Common myeloid progenitor, CD34-positive (primary cell): ENCODE measurements around the gene NPIPA5.
"Not testable (repeated sequence)": the region's sequence is repeated elsewhere in the genome, so short reads cannot be mapped to it uniquely, and the experiment has no call there.

Source experiments
- CTCF ChIA-PET: fragments of 350-600 bp; sonication (Branson Sonifier 250); formaldehyde crosslinking; loops from one replicate; lab custom pipeline; 2021; ENCODE audit warnings: antibody characterized with exemption; lab: Charles Lee
- POLR2A ChIA-PET: fragments of 350-600 bp; sonication (Branson Sonifier 250); formaldehyde crosslinking; loops from one replicate; lab custom pipeline; 2021; ENCODE audit warnings: antibody characterized with exemption; lab: Charles Lee
- DNase-seq, 3 donors: peaks; one replicate each; pipeline versions ENCODE4 v3.0.0 to v3.0.0-alpha.2; 2013
- H3K27ac ChIP-seq, 2 experiments: 1 replicate in 1 of 2; 2 replicates in 1 of 2; pipeline ENCODE4 v1.7.0; 2013; ENCODE audit warnings: inconsistent platforms in 2 of 2, low read length in 2 of 2, mild to moderate bottlenecking in 2 of 2, low read depth in 1 of 2, moderate library complexity in 1 of 2; ENCODE audit not compliant: severe bottlenecking in 2 of 2, insufficient read depth in 1 of 2, poor library complexity in 1 of 2
- H3K27me3 ChIP-seq, 5 experiments: replicated peaks in 2 of 5; 1 replicate in 3 of 5; 2 replicates in 2 of 5; pipeline versions ENCODE4 v1.6.1 to v1.7.0; 2013; ENCODE audit warnings: low read length in 4 of 5, mild to moderate bottlenecking in 2 of 5, moderate library complexity in 2 of 5, inconsistent platforms in 1 of 5; ENCODE audit not compliant: insufficient read depth in 5 of 5, control insufficient read depth in 4 of 5
- H3K36me3 ChIP-seq, 4 experiments: 1 replicate in 2 of 4; 2 replicates in 2 of 4; pipeline versions ENCODE4 v1.6.1 to v1.7.0; 2013; ENCODE audit warnings: low read length in 3 of 4, control low read depth in 1 of 4, mild to moderate bottlenecking in 1 of 4; ENCODE audit not compliant: control insufficient read depth in 4 of 4, insufficient read depth in 4 of 4
- H3K4me1 ChIP-seq, 4 experiments: 1 replicate in 3 of 4; 2 replicates in 1 of 4; pipeline versions ENCODE4 v1.6.1 to v1.7.1; 2013; ENCODE audit warnings: low read length in 3 of 4, mild to moderate bottlenecking in 3 of 4, control low read depth in 1 of 4, inconsistent platforms in 1 of 4, moderate library complexity in 1 of 4; ENCODE audit not compliant: control insufficient read depth in 4 of 4, insufficient read depth in 4 of 4; ENCODE audit errors: control extremely low read depth in 1 of 4
- H3K4me3 ChIP-seq, 7 experiments: 1 replicate in 4 of 7; 2 replicates in 3 of 7; pipeline versions ENCODE4 v1.5.1 to v1.7.0; 2013; ENCODE audit warnings: mild to moderate bottlenecking in 7 of 7, low read length in 6 of 7, moderate library complexity in 6 of 7, inconsistent platforms in 2 of 7, low read depth in 2 of 7, control low read depth in 1 of 7; ENCODE audit not compliant: insufficient read depth in 4 of 7, control insufficient read depth in 1 of 7; ENCODE audit errors: extremely low read depth in 1 of 7
- H3K9me3 ChIP-seq, 5 experiments: 1 replicate in 4 of 5; 2 replicates in 1 of 5; pipeline versions ENCODE4 v1.6.1 to v1.7.1; 2013; ENCODE audit warnings: low read length in 4 of 5, mild to moderate bottlenecking in 2 of 5, inconsistent platforms in 1 of 5, low read depth in 1 of 5, moderate library complexity in 1 of 5; ENCODE audit not compliant: control insufficient read depth in 4 of 5, insufficient read depth in 2 of 5; ENCODE audit errors: control extremely low read depth in 1 of 5
- WGBS: methylation state at CpG from one replicate; pipeline ENCODE4 v1.1.5; 2013; ENCODE audit not compliant: insufficient coverage; 5-methylcytosine and 5-hydroxymethylcytosine counted together

The NPIPA5 gene

GRCh38 chr16:15395631-15396508, 17.8 kb upstream of the NPIPA5 start, which contains the start of gene MPV17L:
Gene MPV17L, plus strand, starts transcription at chr16:15395754. Its CDS starts 144 bp downstream, at chr16:15395898.
- H3K4me3 ChIP-seq, result peak within 1 kb of the TSS; percentile 54 to 80 (median 67)
- H3K9me3 ChIP-seq, CTCF ChIA-PET, H3K27ac ChIP-seq, H3K4me1 ChIP-seq, H3K36me3 ChIP-seq, H3K27me3 ChIP-seq, POLR2A ChIA-PET: not testable (repeated sequence)
- DNase-seq, result peak; percentile 50 to 75 (median 60)
- 2% methylated on average over 67 of the region's 79 CpGs for WGBS

GRCh38 chr16:15393025-15393424, 14.9 kb upstream of the NPIPA5 start:
- POLR2A ChIA-PET, CTCF ChIA-PET: not testable (repeated sequence)
- WGBS, result 90% methylated on average over 2 of the region's 8 CpGs

GRCh38 chr16:15389916-15390315, 11.8 kb upstream of the NPIPA5 start:
- H3K36me3 ChIP-seq, H3K9me3 ChIP-seq, H3K4me1 ChIP-seq, CTCF ChIA-PET, DNase-seq, H3K4me3 ChIP-seq, POLR2A ChIA-PET, H3K27me3 ChIP-seq, H3K27ac ChIP-seq: not testable (repeated sequence)
- 71% methylated on average over 4 of the region's 5 CpGs for WGBS

More at GRCh38 chr16:15393025-15393424, 14.9 kb upstream of the NPIPA5 start:
- not testable (repeated sequence) for H3K27me3 ChIP-seq, H3K4me3 ChIP-seq, H3K9me3 ChIP-seq, H3K4me1 ChIP-seq, H3K27ac ChIP-seq, DNase-seq, H3K36me3 ChIP-seq

GRCh38 chr16:15388060-15388459, 10.0 kb upstream of the NPIPA5 start:
- CTCF ChIA-PET, H3K27ac ChIP-seq, H3K9me3 ChIP-seq, DNase-seq, H3K36me3 ChIP-seq, POLR2A ChIA-PET, H3K4me3 ChIP-seq, H3K27me3 ChIP-seq, H3K4me1 ChIP-seq: not testable (repeated sequence)
- 100% methylated on average over 1 of the region's 6 CpGs for WGBS

- H3K4me3 ChIP-seq, CTCF ChIA-PET, H3K27me3 ChIP-seq, DNase-seq, H3K36me3 ChIP-seq, H3K27ac ChIP-seq, H3K4me1 ChIP-seq, POLR2A ChIA-PET, H3K9me3 ChIP-seq: not testable (repeated sequence)
- WGBS, result no CpG with 5 or more reads among the region's 3 CpGs
Measured at GRCh38 chr16:15382810-15383209, 4.7 kb upstream of the NPIPA5 start.

GRCh38 chr16:15357495-15357894, 20.6 kb downstream of the NPIPA5 start:
- CTCF ChIA-PET, H3K9me3 ChIP-seq, H3K27ac ChIP-seq, H3K4me3 ChIP-seq, DNase-seq, H3K36me3 ChIP-seq, POLR2A ChIA-PET, H3K4me1 ChIP-seq, H3K27me3 ChIP-seq: not testable (repeated sequence)
- no CpG with 5 or more reads among the region's 7 CpGs for WGBS

GRCh38 chr16:15354846-15355245, 23.2 kb downstream of the NPIPA5 start:
- H3K27me3 ChIP-seq, H3K27ac ChIP-seq, H3K36me3 ChIP-seq, H3K9me3 ChIP-seq, H3K4me3 ChIP-seq, POLR2A ChIA-PET, CTCF ChIA-PET, H3K4me1 ChIP-seq, DNase-seq: not testable (repeated sequence)
- WGBS, result no CpG with 5 or more reads among the region's 2 CpGs
